ENCODE measurements around the gene SPDYE8. TPM values are rescaled to one million over a fixed set of nuclear protein-coding genes. Genes with fewer than 3 reads are reported as not detected.
"Not testable (repeated sequence)": the region's sequence is repeated elsewhere in the genome, so short reads cannot be mapped to it uniquely, and the experiment has no call there.

The SPDYE8 gene, protein sequence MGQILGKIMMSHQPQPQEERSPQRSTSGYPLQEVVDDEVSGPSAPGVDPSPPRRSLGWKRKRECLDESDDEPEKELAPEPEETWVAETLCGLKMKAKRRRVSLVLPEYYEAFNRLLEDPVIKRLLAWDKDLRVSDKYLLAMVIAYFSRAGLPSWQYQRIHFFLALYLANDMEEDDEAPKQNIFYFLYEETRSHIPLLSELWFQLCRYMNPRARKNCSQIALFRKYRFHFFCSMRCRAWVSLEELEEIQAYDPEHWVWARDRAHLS
- polyA plus RNA-seq (ENCODE audit: insufficient read length): 1.1 TPM
- long read RNA-seq, donor 1: 0 reads
- long read RNA-seq, donor 2: 0 reads
- long read RNA-seq, donor 3: 0 reads
- long read RNA-seq, donor 4: 0 reads
- long read RNA-seq, donor 5: 0 reads
- long read RNA-seq, donor 6: 0 reads
- long read RNA-seq, donor 7: 0 reads
- long read RNA-seq, donor 8: 0 reads

DNA sequence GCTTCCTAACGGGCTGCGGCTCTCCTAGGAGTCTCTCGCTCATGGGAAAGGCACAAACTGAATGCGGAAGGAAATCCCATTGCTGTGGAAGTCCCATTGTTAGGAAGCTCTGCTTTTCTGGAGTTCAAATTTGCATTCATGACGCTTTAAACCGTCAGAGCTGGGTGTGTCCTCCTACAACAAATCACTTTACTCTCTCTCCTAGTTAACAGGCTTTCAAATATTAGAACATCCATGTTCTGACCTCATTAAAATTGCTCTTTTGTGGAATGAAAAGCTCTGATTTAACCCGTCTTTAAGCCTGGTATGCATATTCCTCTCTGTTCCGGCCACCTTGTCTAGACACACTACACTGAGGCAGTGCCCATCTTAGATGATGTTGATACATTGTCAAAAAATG is at the start of gene SPDYE8:
SPDYE8 (minus strand) TSS at position 101 of the 400 bp plus-strand sequence. CDS start 1,800 bp downstream, outside the sequence.
- not testable (repeated sequence) for DNase-seq

- DNase-seq: not testable (repeated sequence)
Observed at GRCh38 chr7:73057811-73058210, 28.2 kb upstream of the SPDYE8 start, which contains the start of gene SPDYE11. Gene SPDYE11, minus strand, starts transcription at chr7:73057911. Its CDS starts 1,800 bp downstream, at chr7:73056111.

- not testable (repeated sequence) for DNase-seq
Observed at GRCh38 chr7:73006491-73006890, 23.1 kb downstream of the SPDYE8 start.

- peak; percentile 79 for DNase-seq
Observed at GRCh38 chr7:73005693-73006447, 23.7 kb downstream of the SPDYE8 start.

DNA sequence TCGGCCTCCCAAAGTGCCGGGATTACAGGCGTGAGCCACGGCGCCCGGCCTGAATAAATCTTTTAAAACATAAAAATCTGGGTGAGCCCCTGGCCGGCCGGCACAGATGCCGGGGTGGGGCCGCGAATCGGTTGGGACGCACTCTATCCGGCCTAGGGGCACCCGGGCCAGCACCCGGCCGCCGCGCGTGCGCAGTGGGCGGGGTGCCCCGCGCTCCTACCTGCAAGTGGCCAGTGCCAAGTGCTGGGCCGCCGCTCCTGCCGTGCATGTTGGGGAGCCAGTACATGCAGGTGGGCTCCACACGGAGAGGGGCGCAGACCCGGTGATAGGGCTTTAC is 24.2 kb downstream of the SPDYE8 start:
- DNase-seq: not testable (repeated sequence)

DNA sequence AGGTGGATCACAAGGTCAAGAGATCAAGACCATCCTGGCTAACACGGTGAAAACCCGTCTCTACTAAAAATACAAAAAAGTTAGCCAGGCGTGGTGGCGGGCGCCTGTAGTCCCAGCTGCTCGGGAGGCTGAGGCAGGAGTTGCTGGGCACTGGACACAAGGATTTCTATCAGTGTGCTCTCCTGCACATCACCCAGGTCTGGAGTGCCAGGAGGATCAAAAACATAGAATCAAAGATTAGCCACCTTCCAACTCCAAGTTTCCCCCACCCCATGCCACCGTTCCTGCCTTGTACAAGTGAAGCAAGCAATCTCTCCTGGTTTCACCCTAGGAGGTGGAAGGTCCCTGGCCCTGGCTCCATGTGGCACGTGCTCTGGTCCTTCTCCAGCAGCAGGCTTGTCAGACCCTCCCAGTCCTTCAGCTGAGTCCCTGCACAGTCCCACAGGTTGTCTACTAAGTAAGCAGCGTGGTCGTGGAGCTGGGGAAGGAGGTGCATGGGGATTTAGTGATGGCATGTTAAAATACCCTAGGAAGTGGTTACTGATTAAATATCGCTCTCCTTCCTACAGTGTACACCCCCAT is 31.6 kb downstream of the SPDYE8 start:
- DNase-seq: not testable (repeated sequence)

DNA sequence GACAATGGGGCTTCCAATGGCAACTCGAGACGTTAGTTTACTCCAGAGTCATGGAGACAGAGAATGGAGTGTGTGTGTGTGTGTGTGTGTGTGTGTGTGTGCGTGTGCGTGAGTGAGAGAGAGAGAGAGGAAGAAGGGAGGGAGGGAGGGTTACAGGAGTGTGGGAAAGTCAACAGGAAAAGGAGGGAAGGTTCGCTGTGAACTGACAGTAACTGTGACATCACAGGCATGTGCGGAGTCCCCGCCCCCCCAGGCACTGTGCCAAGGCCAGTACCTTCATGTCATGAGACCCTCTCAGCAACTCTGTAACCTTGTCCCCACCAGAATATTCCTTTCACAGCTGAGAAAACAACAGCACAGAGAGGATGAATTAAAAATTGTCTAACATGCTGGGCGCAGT is 32.1 kb downstream of the SPDYE8 start:
- not testable (repeated sequence) for DNase-seq

DNA sequence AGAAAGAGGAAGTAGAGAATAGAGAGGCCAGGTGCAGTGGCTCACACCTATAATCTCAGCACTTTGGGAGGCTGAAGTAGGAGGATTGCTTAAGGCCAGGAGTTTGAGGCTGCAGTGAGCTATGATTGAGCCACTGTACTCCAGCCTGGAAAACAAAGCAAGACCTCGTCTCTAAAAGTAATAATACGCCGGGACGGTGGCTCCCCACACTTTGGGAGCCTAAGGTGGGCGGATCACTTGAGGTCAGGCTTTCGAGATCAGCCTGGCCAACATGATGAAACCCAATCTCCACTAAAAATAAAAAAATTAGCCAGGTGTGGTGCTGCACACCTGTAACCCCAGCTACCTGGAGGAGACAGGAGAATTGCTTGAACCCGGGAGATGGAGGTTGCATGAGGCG is 34.1 kb downstream of the SPDYE8 start:
- DNase-seq: not testable (repeated sequence)

DNA sequence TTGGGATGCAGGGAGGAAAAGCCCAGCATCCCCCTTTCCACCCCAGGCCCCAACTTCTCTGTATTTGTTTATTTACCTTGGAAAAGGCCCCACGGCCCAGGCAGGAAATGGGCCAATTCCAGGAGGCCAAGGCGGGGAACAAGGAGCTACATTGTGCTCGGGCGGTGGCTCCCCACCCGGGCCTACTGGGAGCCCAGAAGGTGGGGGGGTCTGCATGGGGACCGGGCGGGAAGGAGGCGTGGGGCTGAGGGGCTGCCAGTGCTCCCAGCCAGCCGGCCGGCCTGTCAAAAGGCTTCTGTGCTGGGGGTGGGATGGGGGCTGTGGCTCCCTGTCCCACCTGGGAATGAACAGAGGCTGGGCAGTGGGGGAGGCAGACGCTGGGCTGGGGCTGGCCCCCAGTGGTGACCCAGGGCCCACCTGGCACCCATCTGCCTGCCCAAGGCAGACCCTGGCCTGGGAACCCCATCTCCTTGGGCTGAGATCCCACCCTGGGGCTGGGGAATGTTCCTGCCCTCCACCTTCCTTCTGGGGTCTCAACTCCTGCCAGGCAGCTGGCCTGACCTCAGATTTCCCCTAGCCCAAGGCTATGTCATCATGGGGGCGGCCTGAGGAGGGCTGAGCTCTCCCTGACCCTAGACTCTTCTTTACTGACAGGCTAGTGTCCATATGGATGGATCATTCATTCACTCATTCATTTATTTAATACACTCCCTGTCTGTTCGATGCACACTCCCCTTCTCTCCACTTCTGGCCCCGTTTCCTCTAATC is 39.2 kb downstream of the SPDYE8 start:
- not testable (repeated sequence) for DNase-seq

GRCh38 chr7:72982084-72982483 is 47.5 kb downstream of the SPDYE8 start:
- DNase-seq: not testable (repeated sequence)

DNA sequence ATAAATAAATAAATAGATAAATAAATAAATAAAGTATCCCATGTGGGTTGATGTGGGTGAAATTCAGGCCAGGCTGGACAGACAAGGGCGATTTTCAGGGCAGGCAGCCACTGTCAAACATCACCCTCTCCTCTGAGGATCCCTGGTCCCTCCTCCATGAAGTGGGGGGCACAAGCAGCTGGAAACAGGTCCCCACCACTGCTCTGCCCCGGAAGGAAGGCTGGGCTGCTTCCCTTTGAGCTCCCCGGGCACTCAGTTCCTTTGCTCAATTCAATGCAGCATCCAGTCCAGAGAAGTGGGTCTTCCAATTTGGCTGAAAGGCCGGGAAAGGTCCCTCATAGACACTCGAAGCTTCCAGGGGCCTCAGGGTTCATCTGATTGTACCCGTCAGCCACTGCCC is 49.2 kb downstream of the SPDYE8 start:
- not testable (repeated sequence) for DNase-seq

- not testable (repeated sequence) for DNase-seq
Observed at GRCh38 chr7:72976434-72976833, 53.1 kb downstream of the SPDYE8 start.

GRCh38 chr7:72975656-72976286 is 53.8 kb downstream of the SPDYE8 start:
- DNase-seq: not testable (repeated sequence)

GRCh38 chr7:72974781-72975180 is 54.8 kb downstream of the SPDYE8 start:
- not testable (repeated sequence) for DNase-seq

GRCh38 chr7:72971505-72971904 is 58.1 kb downstream of the SPDYE8 start:
- not testable (repeated sequence) for DNase-seq

Other genes starting within 250 kb of the SPDYE8 start
- 8.6 TPM for gene TYW1B, start 201.6 kb downstream of the SPDYE8 start, polyA plus RNA-seq (ENCODE audit: insufficient read length)
- 45.2 TPM for gene POM121, start 104.7 kb downstream of the SPDYE8 start, polyA plus RNA-seq (ENCODE audit: insufficient read length)
- gene TRIM74, start 60.3 kb downstream of the SPDYE8 start, polyA plus RNA-seq (ENCODE audit: insufficient read length): 2.0 TPM
- 1.6 TPM for gene SPDYE11, start 28.1 kb upstream of the SPDYE8 start, polyA plus RNA-seq (ENCODE audit: insufficient read length)
- gene SPDYE9, start 56.3 kb upstream of the SPDYE8 start, polyA plus RNA-seq (ENCODE audit: insufficient read length): 1.5 TPM

Measured in left kidney (tissue), 8 donors.